T-helper 17 cell (primary cell): ENCODE data around the gene RBPJ. TPM values are rescaled to one million over a fixed set of nuclear protein-coding genes. Genes with fewer than 3 reads are reported as not detected.

Experiments used
- ATAC-seq: fragments of 150-1000 bp; cut with Tn5 transposase; 2 replicates; pipeline ENCODE4 v1.10.0; 2021; ENCODE audit warnings: mild to moderate bottlenecking, moderate library complexity
- DNase-seq, 3 donors: peaks; one replicate each; pipeline versions ENCODE4 v3.0.0 to v3.0.0-alpha.2; 2020 to 2021
- H3K9me3 ChIP-seq: one replicate; pipeline ENCODE4 v1.7.0; 2013; ENCODE audit warnings: low read length, mild to moderate bottlenecking; ENCODE audit not compliant: control insufficient read depth, poor library complexity, severe bottlenecking
- H3K27ac Mint-ChIP-seq: one replicate; pipeline ENCODE4 v1.8.0; 2022; ENCODE audit warnings: mild to moderate bottlenecking, moderate library complexity, mixed read lengths
- H3K27me3 Mint-ChIP-seq: one replicate; pipeline ENCODE4 v1.8.0; 2022; ENCODE audit warnings: mixed read lengths
- H3K36me3 Mint-ChIP-seq: one replicate; pipeline ENCODE4 v1.8.0; 2022; ENCODE audit warnings: low read depth, mixed read lengths
- H3K4me1 Mint-ChIP-seq: one replicate; pipeline ENCODE4 v1.8.0; 2022; ENCODE audit warnings: mild to moderate bottlenecking, mixed read lengths
- H3K4me3 Mint-ChIP-seq: one replicate; pipeline ENCODE4 v1.8.0; 2022; ENCODE audit warnings: mild to moderate bottlenecking, moderate library complexity, mixed read lengths
- total RNA-seq, 4 donors: library from RNA in 2 of 4; stranded (reverse) in 2 of 4; gene quantifications; one replicate each; pipeline ENCODE4 v1.2.3 and lab custom pipeline; 2022 to 2026

The RBPJ gene
- total RNA-seq, 2 donors from 2014 or later = 77.9 to 88.3 TPM

GRCh38 chr4:26294904-26295303 lies 25.9 kb upstream of the RBPJ start:
- Mint-ChIP-seq H3K4me3 (no peak overlapping the region), H3K27me3 (no peaks in the 10 kb centered on the region), H3K4me1 (peaks cover 9% of the 10 kb centered on the region), H3K36me3 (no peaks in the 10 kb centered on the region), H3K27ac (no peak overlapping the region)
- DNase-seq (no peak), ATAC-seq (no peak)
- H3K9me3 ChIP-seq = no peaks in the 10 kb centered on the region

- ATAC-seq (no peak), DNase-seq (no peak)
- H3K27ac Mint-ChIP-seq = no peak overlapping the region
- H3K36me3 Mint-ChIP-seq = no peaks in the 10 kb centered on the region
- H3K4me1 Mint-ChIP-seq = peaks cover 12% of the 10 kb centered on the region
- no peaks in the 10 kb centered on the region for H3K9me3 ChIP-seq
- no peak overlapping the region for H3K4me3 Mint-ChIP-seq
- no peaks in the 10 kb centered on the region for H3K27me3 Mint-ChIP-seq
Observed at GRCh38 chr4:26296021-26296420, 24.8 kb upstream of the RBPJ start.

- H3K9me3 ChIP-seq = no peaks in the 10 kb centered on the region
- H3K27ac Mint-ChIP-seq = peak overlapping the region; percentile 70
- DNase-seq (no peak), ATAC-seq (no peak)
- no peak overlapping the region for H3K4me3 Mint-ChIP-seq
- H3K36me3 Mint-ChIP-seq = no peaks in the 10 kb centered on the region
- H3K27me3 Mint-ChIP-seq = no peaks in the 10 kb centered on the region
- H3K4me1 Mint-ChIP-seq = peaks cover 12% of the 10 kb centered on the region
Observed at GRCh38 chr4:26296514-26296913, 24.3 kb upstream of the RBPJ start.

GRCh38 chr4:26297219-26297618 lies 23.6 kb upstream of the RBPJ start:
- no peaks in the 10 kb centered on the region for H3K9me3 ChIP-seq
- DNase-seq = no peak
- ATAC-seq = no peak
- peaks cover 12% of the 10 kb centered on the region for H3K4me1 Mint-ChIP-seq
- no peak overlapping the region for H3K4me3 Mint-ChIP-seq
- no peaks in the 10 kb centered on the region for H3K27me3 Mint-ChIP-seq
- no peaks in the 10 kb centered on the region for H3K36me3 Mint-ChIP-seq
- H3K27ac Mint-ChIP-seq = peak overlapping the region; percentile 70

GRCh38 chr4:26298198-26298947 lies 22.4 kb upstream of the RBPJ start:
- DNase-seq (no peak), ATAC-seq (no peak)
- Mint-ChIP-seq H3K4me1 (peaks cover 12% of the 10 kb centered on the region), H3K36me3 (no peaks in the 10 kb centered on the region), H3K27me3 (no peaks in the 10 kb centered on the region), H3K4me3 (peak overlapping the region; percentile 85), H3K27ac (peak overlapping the region; percentile 84)
- H3K9me3 ChIP-seq = no peaks in the 10 kb centered on the region

GRCh38 chr4:26299254-26299882 lies 21.4 kb upstream of the RBPJ start:
- H3K36me3 Mint-ChIP-seq = no peaks in the 10 kb centered on the region
- H3K27me3 Mint-ChIP-seq = no peaks in the 10 kb centered on the region
- H3K27ac Mint-ChIP-seq = peak overlapping the region; percentile 84
- ATAC-seq = peak; percentile 53
- peaks cover 15% of the 10 kb centered on the region for H3K4me1 Mint-ChIP-seq
- no peak for DNase-seq
- peak overlapping the region; percentile 85 for H3K4me3 Mint-ChIP-seq
- H3K9me3 ChIP-seq = no peaks in the 10 kb centered on the region

- DNase-seq (no peak), ATAC-seq (no peak)
- H3K36me3 Mint-ChIP-seq = no peaks in the 10 kb centered on the region
- H3K4me1 Mint-ChIP-seq = peaks cover 15% of the 10 kb centered on the region
- peak overlapping the region; percentile 84 for H3K27ac Mint-ChIP-seq
- no peaks in the 10 kb centered on the region for H3K27me3 Mint-ChIP-seq
- H3K9me3 ChIP-seq = no peaks in the 10 kb centered on the region
- peak overlapping the region; percentile 59 for H3K4me3 Mint-ChIP-seq
Observed at GRCh38 chr4:26300314-26301307, 20.2 kb upstream of the RBPJ start.

GRCh38 chr4:26302031-26302899 lies 18.5 kb upstream of the RBPJ start:
- no peak overlapping the region for H3K27ac Mint-ChIP-seq
- no peak overlapping the region for H3K4me3 Mint-ChIP-seq
- ATAC-seq (no peak), DNase-seq (no peak)
- no peaks in the 10 kb centered on the region for H3K27me3 Mint-ChIP-seq
- H3K4me1 Mint-ChIP-seq = peaks cover 15% of the 10 kb centered on the region
- H3K9me3 ChIP-seq = no peaks in the 10 kb centered on the region
- no peaks in the 10 kb centered on the region for H3K36me3 Mint-ChIP-seq

GRCh38 chr4:26303008-26303407 lies 17.8 kb upstream of the RBPJ start:
- ATAC-seq = no peak
- H3K27me3 Mint-ChIP-seq = no peaks in the 10 kb centered on the region
- no peak overlapping the region for H3K27ac Mint-ChIP-seq
- H3K36me3 Mint-ChIP-seq = no peaks in the 10 kb centered on the region
- peaks cover 15% of the 10 kb centered on the region for H3K4me1 Mint-ChIP-seq
- H3K4me3 Mint-ChIP-seq = no peak overlapping the region
- DNase-seq = no peak
- H3K9me3 ChIP-seq = no peaks in the 10 kb centered on the region

GRCh38 chr4:26307037-26307800 lies 13.6 kb upstream of the RBPJ start:
- no peak overlapping the region for H3K27ac Mint-ChIP-seq
- no peak for ATAC-seq

GRCh38 chr4:26308568-26308967 lies 12.2 kb upstream of the RBPJ start:
- ATAC-seq (no peak), DNase-seq (no peak)
- no peak overlapping the region for H3K4me3 Mint-ChIP-seq
- H3K36me3 Mint-ChIP-seq = no peaks in the 10 kb centered on the region
- H3K4me1 Mint-ChIP-seq = peaks cover 7% of the 10 kb centered on the region
- no peak overlapping the region for H3K27ac Mint-ChIP-seq
- no peaks in the 10 kb centered on the region for H3K9me3 ChIP-seq
- no peaks in the 10 kb centered on the region for H3K27me3 Mint-ChIP-seq

More at GRCh38 chr4:26307037-26307800, 13.6 kb upstream of the RBPJ start:
- no peaks in the 10 kb centered on the region for H3K36me3 Mint-ChIP-seq
- H3K9me3 ChIP-seq = no peaks in the 10 kb centered on the region
- no peak overlapping the region for H3K4me3 Mint-ChIP-seq
- no peak for DNase-seq
- no peaks in the 10 kb centered on the region for H3K27me3 Mint-ChIP-seq
- H3K4me1 Mint-ChIP-seq = peaks cover 3% of the 10 kb centered on the region

GRCh38 chr4:26310264-26310663 lies 10.6 kb upstream of the RBPJ start:
- H3K4me3 Mint-ChIP-seq = no peak overlapping the region
- peaks cover 5% of the 10 kb centered on the region for H3K4me1 Mint-ChIP-seq
- no peak for ATAC-seq
- H3K27ac Mint-ChIP-seq = no peak overlapping the region
- H3K27me3 Mint-ChIP-seq = no peaks in the 10 kb centered on the region
- no peak for DNase-seq
- H3K9me3 ChIP-seq = no peaks in the 10 kb centered on the region
- no peaks in the 10 kb centered on the region for H3K36me3 Mint-ChIP-seq
